BLaER1 treated with 17β-estradiol and CSF1 and Interleukin-3, amounts not matched to agents 10 nM and 100 nM (cell line): ENCODE measurements around the gene IFITM1.
"Not testable (repeated sequence)": the region's sequence is repeated elsewhere in the genome, so short reads cannot be mapped to it uniquely, and the experiment has no call there.

Experiments used
- H3K27ac ChIP-seq, 11 experiments: shearing (Covaris generic); formaldehyde crosslinking; 2 replicates each; pipeline ENCODE4 v1.8.1; 2022
- H3K27me3 ChIP-seq, 11 experiments: shearing (Covaris generic); formaldehyde crosslinking; 2 replicates each; pipeline ENCODE4 v1.8.1; 2022
- H3K36me3 ChIP-seq, 11 experiments: shearing (Covaris generic); formaldehyde crosslinking; 2 replicates each; pipeline ENCODE4 v1.8.1; 2022
- H3K4me1 ChIP-seq, 10 experiments: shearing (Covaris generic); formaldehyde crosslinking; 2 replicates each; pipeline ENCODE4 v1.8.1; 2022
- H3K4me2 ChIP-seq, 11 experiments: shearing (Covaris generic); formaldehyde crosslinking; 2 replicates each; pipeline ENCODE4 v1.8.1; 2022
- H3K4me3 ChIP-seq, 10 experiments: shearing (Covaris generic); formaldehyde crosslinking; 2 replicates each; pipeline ENCODE4 v1.8.1; 2022
- H3K9ac ChIP-seq, 11 experiments: shearing (Covaris generic); formaldehyde crosslinking; 2 replicates each; pipeline ENCODE4 v1.8.1; 2022
- H3K9me3 ChIP-seq, 11 experiments: shearing (Covaris generic); formaldehyde crosslinking; replicated peaks in 1 of 11; 2 replicates each; pipeline ENCODE4 v1.8.1; 2022
- H4K20me1 ChIP-seq, 11 experiments: shearing (Covaris generic); formaldehyde crosslinking; 2 replicates each; pipeline ENCODE4 v1.8.1; 2022
- Cebpa-rat ChIP-seq, 11 experiments: shearing (Covaris generic); IDR thresholded peaks; 2 replicates each; pipeline ENCODE4 v1.8.1; 2022

Gene IFITM1

GRCh38 chr11:355581-356458, 42.0 kb downstream of the IFITM1 start:
- Histone ChIP-seq H4K20me1 (no peaks in the 10 kb centered on the region), H3K36me3 (no peaks in the 10 kb centered on the region), H3K27ac (peak overlapping the region; percentile 95 to 100 (median 100)), H3K4me3 (peak overlapping the region; percentile 42 to 69 (median 56)), H3K9me3 (peaks cover 7 to 26% (median 9%) of the 10 kb centered on the region in 11 experiments), H3K4me2 (peak overlapping the region; percentile 90 to 99 (median 96)), H3K9ac (peak overlapping the region; percentile 87 to 100 (median 95)), H3K4me1 (peaks cover 46 to 77% (median 55%) of the 10 kb centered on the region in 10 experiments), H3K27me3 (peaks cover 0 to 10% (median 0%) of the 10 kb centered on the region in 11 experiments; a peak in 3 of 22 replicates)
- TF ChIP-seq Cebpa-rat (IDR thresholded peaks at IDR 0.05): no peak

DNA sequence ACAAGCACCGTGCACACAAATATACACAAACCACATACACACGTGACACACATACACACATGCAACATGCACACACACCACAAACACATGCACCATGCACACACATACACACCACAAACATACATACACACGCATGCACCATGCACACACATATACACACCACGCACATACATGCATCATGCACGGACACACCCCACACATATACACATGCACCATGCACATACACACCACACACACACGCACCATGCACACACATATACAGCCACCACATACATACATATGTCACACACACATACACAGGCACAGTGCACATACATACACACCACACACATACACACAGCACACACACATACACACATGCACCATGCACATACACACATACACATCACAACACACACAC, 42.8 kb downstream of the IFITM1 start:
- no peak for TF ChIP-seq Cebpa-rat (IDR thresholded peaks at IDR 0.05)

GRCh38 chr11:357582-357981, 43.7 kb downstream of the IFITM1 start:
- no peak for TF ChIP-seq Cebpa-rat (IDR thresholded peaks at IDR 0.05)
- Histone ChIP-seq H4K20me1 (no peaks in the 10 kb centered on the region), H3K9ac (no peak overlapping the region), H3K4me2 (0 out of 22 replicates have a peak overlapping the region, but pooled peaks of 1 of the 11 experiments have one; percentile 41), H3K27ac (no peak overlapping the region), H3K4me1 (peaks cover 33 to 78% (median 49%) of the 10 kb centered on the region in 10 experiments), H3K9me3 (peaks cover 17 to 36% (median 19%) of the 10 kb centered on the region in 11 experiments), H3K36me3 (no peaks in the 10 kb centered on the region), H3K4me3 (no peak overlapping the region), H3K27me3 (peaks cover 0 to 10% (median 0%) of the 10 kb centered on the region in 11 experiments; a peak in 3 of 22 replicates)

More for the DNA sequence above, 42.8 kb downstream of the IFITM1 start:
- Histone ChIP-seq H3K27ac (no peak overlapping the region), H3K9me3 (peaks cover 15 to 34% (median 17%) of the 10 kb centered on the region in 11 experiments), H4K20me1 (no peaks in the 10 kb centered on the region), H3K4me2 (peak overlapping the region in 2 of 11 experiments; percentile 95 to 97; a peak in 1 of 22 replicates), H3K27me3 (peaks cover 0 to 10% (median 0%) of the 10 kb centered on the region in 11 experiments; a peak in 3 of 22 replicates), H3K4me3 (no peak overlapping the region), H3K9ac (no peak overlapping the region), H3K4me1 (peaks cover 39 to 77% (median 48%) of the 10 kb centered on the region in 10 experiments), H3K36me3 (no peaks in the 10 kb centered on the region)

- Histone ChIP-seq H3K9ac (no peak overlapping the region), H3K27me3 (peaks cover 0 to 10% (median 0%) of the 10 kb centered on the region in 11 experiments; a peak in 3 of 22 replicates), H3K27ac (no peak overlapping the region), H3K36me3 (no peaks in the 10 kb centered on the region), H3K4me1 (peaks cover 26 to 74% (median 45%) of the 10 kb centered on the region in 10 experiments), H3K4me2 (peak overlapping the region in 6 of 11 experiments; percentile 18 to 56 (median 38); a peak in 10 of 22 replicates), H3K4me3 (no peak overlapping the region), H3K9me3 (peaks cover 17 to 36% (median 19%) of the 10 kb centered on the region in 11 experiments), H4K20me1 (no peaks in the 10 kb centered on the region)
- no peak for TF ChIP-seq Cebpa-rat (IDR thresholded peaks at IDR 0.05)
These were observed 44.4 kb downstream of the IFITM1 start for GRCh38 chr11:358129-358800.

DNA sequence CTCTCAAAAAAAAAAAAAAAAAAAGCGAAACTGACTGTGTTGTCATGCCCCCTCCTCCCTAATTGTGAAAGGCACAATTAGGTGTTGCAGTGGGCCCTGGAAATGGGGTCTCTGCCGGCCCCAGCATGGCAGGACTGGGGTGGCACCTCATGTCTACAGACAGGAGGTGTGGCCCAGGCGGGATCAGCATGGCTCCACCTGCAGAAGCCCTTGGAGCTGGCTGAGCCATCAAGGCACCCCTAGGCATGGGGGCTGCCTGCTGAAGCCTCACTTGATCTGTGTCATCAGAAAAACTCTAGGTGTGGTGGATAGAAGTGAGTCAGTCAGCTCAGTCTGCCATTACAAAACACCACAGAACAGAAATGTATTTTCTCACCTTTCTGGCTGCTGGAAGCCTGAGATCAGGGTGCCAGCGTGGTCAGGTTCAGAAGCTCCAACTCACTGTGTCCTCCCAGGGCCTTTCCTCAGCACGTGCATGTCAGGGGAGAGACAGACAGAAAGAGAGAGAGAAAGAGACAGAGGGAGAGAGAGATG, 45.4 kb downstream of the IFITM1 start:
- H3K27me3 ChIP-seq: peaks cover 0 to 10% (median 0%) of the 10 kb centered on the region in 11 experiments; a peak in 3 of 22 replicates
- no peaks in the 10 kb centered on the region for H3K36me3 ChIP-seq
- peaks cover 16 to 68% (median 35%) of the 10 kb centered on the region in 10 experiments for H3K4me1 ChIP-seq
- H3K4me3 ChIP-seq: no peak overlapping the region
- TF ChIP-seq Cebpa-rat (IDR thresholded peaks at IDR 0.05): no peak
- H3K27ac ChIP-seq: no peak overlapping the region
- peak overlapping the region in 6 of 11 experiments; percentile 9 to 56 (median 36); a peak in 8 of 22 replicates for H3K4me2 ChIP-seq
- no peaks in the 10 kb centered on the region for H4K20me1 ChIP-seq
- H3K9ac ChIP-seq: no peak overlapping the region
- peaks cover 17 to 36% (median 19%) of the 10 kb centered on the region in 11 experiments for H3K9me3 ChIP-seq

GRCh38 chr11:360326-361280, 46.8 kb downstream of the IFITM1 start:
- no peak overlapping the region for H3K9ac ChIP-seq
- H3K27ac ChIP-seq: peak overlapping the region in 1 of 11 experiments; percentile 33; a peak in 1 of 22 replicates
- H3K4me3 ChIP-seq: 0 out of 20 replicates have a peak overlapping the region, but pooled peaks of 1 of the 10 experiments have one; percentile 33
- peak overlapping the region in 3 of 11 experiments; percentile 15 to 30 (median 23); a peak in 1 of 22 replicates for H3K4me2 ChIP-seq
- peaks cover 17 to 36% (median 19%) of the 10 kb centered on the region in 11 experiments for H3K9me3 ChIP-seq
- no peak for TF ChIP-seq Cebpa-rat (IDR thresholded peaks at IDR 0.05)
- H4K20me1 ChIP-seq: no peaks in the 10 kb centered on the region
- H3K4me1 ChIP-seq: peaks cover 3 to 58% (median 22%) of the 10 kb centered on the region in 10 experiments
- H3K27me3 ChIP-seq: peaks cover 0 to 10% (median 0%) of the 10 kb centered on the region in 11 experiments; a peak in 3 of 22 replicates
- H3K36me3 ChIP-seq: no peaks in the 10 kb centered on the region

DNA sequence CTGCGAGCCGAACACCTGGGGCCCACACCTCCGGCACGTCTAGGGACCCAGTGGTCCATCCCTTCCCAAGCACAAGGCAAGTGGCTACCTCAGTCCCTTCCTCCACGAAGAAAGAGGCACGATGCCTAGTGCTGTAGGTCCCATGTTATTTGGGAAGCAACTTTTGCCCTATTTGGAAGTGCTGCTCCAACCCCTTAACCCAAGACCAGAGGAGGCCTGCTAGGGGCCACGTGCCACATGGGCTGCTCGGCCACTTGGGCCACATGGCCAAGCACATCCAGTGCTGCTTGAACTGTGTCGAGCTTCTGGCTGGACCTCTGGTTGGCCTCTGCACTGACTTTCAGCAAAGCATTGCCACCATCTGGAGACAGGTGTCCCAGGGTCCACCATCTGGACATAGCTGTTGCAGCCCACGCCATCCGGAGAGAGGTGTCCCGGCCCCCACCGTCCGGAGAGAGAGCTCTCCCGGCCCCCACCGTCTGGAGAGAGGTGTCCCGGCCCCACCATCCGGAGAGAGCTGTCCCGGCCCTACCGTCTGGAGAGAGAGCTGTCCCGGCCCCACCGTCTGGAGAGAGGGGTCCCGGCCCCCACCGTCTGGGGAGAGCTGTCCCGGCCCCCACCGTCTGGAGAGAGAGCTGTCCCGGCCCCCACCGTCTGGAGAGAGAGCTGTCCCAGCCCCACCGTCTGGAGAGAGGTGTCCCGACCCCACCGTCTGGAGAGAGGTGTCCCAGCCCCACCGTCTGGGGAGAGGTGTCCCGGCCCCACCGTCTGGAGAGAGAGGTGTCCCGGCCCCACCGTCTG, 49.0 kb downstream of the IFITM1 start:
- TF ChIP-seq Cebpa-rat (IDR thresholded peaks at IDR 0.05): no peak
- Histone ChIP-seq H3K9ac (peak overlapping the region in 2 of 11 experiments; percentile 5 to 37; a peak in 1 of 22 replicates), H3K27me3 (peaks cover 9 to 19% (median 11%) of the 10 kb centered on the region in 11 experiments), H3K4me1 (peaks cover 0 to 48% (median 19%) of the 10 kb centered on the region in 10 experiments; a peak in 14 of 20 replicates), H4K20me1 (peaks cover 0 to 1% (median 0%) of the 10 kb centered on the region in 11 experiments; a peak in 1 of 22 replicates), H3K36me3 (no peaks in the 10 kb centered on the region), H3K4me3 (no peak overlapping the region), H3K4me2 (peak overlapping the region in 6 of 11 experiments; percentile 19 to 62 (median 56); a peak in 12 of 22 replicates), H3K9me3 (peaks cover 17 to 36% (median 19%) of the 10 kb centered on the region in 11 experiments), H3K27ac (peak overlapping the region in 3 of 11 experiments; percentile 13 to 40 (median 38); a peak in 3 of 22 replicates)

- not testable (repeated sequence) for H3K36me3 ChIP-seq, H4K20me1 ChIP-seq, H3K4me2 ChIP-seq, H3K4me3 ChIP-seq, H3K9ac ChIP-seq, H3K27ac ChIP-seq
- Histone ChIP-seq H3K27me3 (peaks cover 15 to 23% (median 17%) of the 10 kb centered on the region in 11 experiments), H3K9me3 (peaks cover 17 to 32% (median 19%) of the 10 kb centered on the region in 11 experiments), H3K4me1 (peaks cover 0 to 48% (median 19%) of the 10 kb centered on the region in 10 experiments; a peak in 14 of 20 replicates)
These were observed 49.6 kb downstream of the IFITM1 start for GRCh38 chr11:363443-363805.
